Tongue (tissue), 2 donors: ENCODE measurements around the gene CRYGB. TPM values are rescaled to one million over a fixed set of nuclear protein-coding genes. Genes with fewer than 3 reads are reported as not detected.

ENCODE experiments used
- DNase-seq: peaks from one replicate; pipeline ENCODE4 v3.0.0-alpha.2; 2015
- total RNA-seq: library from RNA; depleted of rRNA; stranded (reverse); fragments of >200 nt; gene quantifications from one replicate; pipeline ENCODE4 v1.2.3, GENCODE V29; 2014

Gene CRYGB, protein sequence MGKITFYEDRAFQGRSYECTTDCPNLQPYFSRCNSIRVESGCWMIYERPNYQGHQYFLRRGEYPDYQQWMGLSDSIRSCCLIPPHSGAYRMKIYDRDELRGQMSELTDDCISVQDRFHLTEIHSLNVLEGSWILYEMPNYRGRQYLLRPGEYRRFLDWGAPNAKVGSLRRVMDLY
- total RNA-seq: not detected

DNA sequence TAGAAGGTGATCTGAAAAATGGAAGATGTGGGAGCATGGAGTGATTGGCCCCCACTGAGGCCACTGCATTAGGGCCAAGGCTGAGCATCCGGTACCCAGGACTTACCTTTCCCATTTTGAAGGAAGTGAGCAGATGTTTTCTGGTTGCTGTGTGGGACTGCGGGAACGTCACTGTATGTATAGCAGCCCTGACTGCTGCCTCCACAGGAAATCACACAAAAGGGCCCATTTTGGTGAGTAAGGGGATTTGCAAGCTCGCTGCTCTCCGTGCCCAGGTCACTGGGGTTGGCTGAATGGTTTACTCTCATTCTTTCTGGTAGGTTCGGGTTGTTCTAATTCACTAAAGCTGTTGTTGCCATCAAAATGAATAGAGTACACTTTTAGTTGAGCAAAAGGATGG is at the start of gene CRYGB:
Gene CRYGB (minus strand): TSS at position 153 of the 400 bp plus-strand sequence. CDS start 38 bp downstream, at position 115.
- no peak for DNase-seq

DNA sequence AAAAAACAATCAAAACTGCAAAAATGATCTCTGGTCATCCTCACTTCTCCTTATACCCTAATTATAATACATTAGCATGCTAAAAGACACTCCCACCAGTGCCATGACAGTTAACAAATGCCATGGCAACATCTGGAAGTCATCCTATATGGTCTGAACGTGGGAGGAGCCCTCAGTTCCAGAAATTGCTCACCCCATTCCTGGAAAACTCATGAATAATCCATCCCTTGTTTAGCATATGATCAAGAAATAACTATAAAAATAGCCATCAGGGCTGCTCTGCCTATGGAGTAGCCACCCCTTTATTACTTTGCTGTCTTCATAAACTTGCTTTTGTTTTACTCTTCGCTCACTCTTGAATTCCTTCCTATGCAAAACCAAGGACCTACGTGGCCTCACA is 49.6 kb upstream of the CRYGB start:
- no peak for DNase-seq

DNA sequence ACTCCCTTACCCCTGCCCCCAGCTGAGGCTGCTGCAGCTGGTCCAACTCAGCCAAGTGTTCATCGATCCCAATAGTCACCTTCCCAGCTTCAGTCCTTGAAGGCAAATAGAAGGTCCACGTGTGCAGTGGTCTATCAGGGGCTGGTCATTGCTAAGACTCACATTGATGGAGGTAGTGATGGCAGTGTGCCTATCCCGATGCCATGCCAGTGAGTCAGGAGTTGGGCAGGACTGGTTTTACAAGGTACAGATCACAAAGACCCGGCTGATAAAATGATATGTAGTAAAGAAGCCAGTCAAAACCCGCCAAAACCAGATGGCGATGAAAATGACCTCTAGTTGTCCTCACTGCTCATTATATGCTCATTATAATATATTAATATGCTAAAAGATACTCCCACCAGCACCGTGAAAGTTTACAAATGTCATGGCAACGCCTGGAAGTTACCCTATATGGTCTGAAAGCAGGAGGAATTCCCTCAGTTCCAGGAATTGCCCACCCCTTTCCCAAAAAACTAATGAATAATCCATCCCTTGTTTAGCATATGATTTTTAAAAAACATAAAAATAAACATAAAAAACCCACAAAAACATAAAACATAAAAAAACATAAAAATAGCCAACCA is 46.8 kb upstream of the CRYGB start:
- no peak for DNase-seq

DNA sequence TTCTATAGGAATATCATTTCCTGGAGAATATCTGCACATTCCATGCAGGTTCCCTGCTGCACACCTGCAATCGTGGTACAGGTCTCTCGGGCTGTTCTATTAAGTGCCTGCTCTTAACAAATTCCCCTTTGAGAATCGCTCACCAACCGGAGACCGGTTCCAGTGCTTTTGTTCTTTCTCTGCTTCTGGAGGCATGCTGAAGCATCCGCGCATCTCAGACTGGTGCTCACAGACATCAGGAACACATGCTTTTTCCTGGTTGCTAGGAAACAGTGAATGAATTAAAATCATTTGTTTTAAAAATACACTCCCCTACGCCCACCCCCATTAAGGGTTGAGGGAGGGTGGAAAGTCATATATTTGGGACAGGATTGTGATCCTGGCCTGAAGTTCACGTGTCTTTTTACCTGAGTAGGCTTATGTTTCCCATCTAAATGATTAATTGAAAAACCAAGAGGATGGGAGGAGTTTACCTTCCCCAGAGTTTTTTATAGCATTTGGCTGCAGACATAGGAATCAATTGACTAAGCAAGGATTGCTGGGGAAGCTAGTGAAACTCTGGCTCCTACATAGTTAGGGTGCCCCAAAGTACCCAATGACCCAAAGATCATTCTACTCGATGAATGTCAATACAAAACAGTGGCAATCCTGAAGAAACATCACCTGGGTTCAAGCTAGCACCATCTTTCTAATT is 44.0 kb upstream of the CRYGB start, which contains the start of gene C2orf80:
Gene C2orf80 (minus strand): TSS at position 221 of the 694 bp plus-strand sequence. CDS start 3,044 bp downstream, outside the sequence.
- DNase-seq: no peak

DNA sequence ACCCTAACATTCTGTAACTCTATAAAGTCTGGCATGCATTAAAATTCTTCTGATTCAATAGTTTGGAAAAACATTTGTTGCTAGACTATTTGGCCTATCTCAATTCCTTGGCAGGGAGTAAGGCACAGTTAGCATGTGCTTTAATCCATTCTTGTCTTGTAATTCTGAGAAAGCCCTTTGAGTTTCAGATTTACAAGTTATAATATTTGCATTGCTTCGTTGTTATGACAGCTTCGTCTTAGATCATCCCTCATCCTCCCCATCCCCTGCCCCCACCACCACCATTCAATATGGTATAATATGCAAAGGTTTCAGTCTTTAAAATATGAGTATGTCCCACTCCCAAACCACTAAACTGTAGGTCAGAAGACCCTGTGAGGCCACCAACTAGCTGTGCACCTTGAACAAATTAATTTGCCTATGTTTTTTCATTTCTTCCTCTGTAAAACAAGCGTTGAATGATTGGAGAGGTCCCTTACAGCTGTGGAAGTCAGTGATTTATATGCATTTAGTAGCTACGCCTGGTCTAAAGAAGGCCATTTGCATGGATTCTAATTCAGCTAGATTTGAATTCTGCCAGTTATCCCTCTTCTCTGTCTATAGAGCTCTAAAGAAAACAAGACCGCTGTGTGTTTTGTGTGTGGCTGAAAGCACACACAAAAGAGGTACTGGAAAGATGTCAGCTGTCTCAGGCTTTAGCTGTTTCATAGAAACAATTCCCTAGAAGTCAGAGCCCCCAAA is 43.3 kb upstream of the CRYGB start:
- no peak for DNase-seq

DNA sequence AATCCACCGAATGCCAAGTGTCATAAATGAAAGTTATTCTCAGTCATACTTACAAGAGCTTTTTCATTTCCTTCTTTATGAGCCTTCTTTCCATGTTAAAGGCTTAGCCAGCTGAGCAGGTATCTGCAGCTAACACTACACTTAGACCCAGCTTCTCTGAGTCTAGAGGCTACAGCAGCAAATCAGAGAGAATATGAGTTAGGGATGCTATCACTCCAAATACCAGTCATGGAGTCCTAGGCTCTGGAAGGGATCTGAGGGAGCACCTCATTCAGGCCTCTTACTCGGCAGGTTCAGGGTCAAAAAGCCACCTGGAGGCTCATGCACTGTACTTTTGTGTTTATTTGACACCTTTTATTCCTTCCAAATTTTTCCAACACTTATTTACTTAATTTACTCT is 40.9 kb upstream of the CRYGB start:
- no peak for DNase-seq

DNA sequence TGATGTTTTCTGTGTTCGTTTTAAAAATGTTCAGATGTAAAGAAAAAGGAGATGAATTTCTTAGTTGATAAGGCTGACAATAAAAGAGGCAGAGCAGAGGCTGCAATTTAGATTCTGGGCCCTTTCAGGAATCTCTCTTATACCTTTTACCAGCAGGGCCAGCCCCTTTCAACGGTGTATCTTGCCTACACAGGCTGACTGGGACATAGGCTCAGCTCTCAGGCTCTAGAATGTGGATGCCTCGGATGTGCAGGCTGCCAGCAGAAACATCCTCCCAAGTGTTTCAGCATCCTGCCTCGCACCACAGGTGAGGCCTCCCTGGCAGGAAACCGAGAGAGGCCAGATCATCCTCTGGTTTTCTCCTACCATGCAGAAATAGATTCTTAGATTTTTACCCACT is 40.5 kb upstream of the CRYGB start:
- DNase-seq: no peak

DNA sequence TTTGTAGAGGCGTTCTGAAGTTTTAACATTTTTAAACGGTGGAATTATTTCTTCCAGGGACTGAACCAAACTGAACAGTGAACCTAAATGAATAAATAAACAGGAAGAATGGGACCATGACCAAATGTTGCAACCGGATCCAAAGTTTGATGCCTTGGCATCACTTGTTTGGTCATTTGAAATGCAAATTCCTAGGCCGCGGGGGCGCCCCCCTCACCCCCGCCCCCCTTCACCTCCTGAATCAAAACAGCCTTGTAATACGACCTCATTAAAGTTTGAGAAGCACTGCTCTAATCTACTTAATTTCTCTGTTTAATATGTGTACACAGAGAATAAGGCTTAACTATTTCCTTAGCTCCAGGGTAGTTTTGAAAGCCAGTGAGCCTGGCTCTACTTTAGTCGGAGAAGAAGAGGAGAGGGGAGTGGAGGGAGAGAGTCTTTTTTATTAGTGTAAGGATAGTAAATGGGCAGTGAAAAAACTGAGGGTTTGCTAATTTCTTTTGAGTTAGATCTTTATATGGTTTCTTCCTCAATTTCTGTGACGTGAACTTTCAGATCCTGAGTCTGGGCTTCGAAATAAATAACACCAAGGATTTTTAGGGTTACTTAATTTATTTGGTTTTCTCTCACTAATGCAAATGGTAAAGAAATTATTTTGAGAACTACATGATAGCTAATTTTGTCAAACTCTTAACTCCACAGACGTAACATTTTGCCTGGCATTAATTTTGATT is 38.2 kb upstream of the CRYGB start:
- DNase-seq: no peak

DNA sequence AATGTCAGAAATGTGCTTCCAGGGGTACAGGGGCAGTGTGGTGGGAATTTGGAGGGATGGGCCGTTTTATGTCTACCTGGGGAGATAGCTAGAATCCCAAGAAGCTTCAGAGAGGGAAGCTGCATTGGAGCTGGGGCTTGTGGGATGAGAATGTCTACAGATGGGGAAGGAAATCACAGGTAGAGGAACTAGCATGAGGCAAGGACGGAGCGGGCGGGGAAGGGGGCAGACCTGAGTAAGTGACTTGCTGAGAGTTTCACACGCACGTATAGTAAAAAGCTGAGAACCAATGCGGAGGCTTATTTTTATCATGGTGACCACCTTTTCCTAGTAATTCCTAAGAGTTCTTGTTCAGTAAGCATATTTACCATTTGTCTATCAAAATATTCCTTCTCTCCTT is 37.6 kb upstream of the CRYGB start:
- DNase-seq: no peak

DNA sequence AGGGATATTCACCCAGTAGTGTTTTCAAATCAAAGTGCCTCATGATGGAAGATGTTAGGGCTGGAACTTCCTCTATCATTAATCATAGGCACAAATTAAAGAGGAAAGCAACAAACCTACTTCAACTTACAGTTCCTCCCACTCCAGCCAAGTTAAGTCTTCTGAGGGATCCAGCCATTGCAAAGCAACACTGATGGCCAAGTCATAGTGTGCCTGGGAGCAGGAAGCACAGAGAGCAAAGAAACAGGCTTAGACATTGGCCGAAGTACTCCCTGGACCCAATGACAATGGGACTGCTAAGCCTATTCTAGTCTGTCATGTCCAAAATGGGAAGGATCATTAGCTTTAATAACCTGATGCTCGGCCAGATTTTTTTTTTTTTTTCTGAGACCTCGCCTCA is 36.9 kb upstream of the CRYGB start:
- DNase-seq: no peak

DNA sequence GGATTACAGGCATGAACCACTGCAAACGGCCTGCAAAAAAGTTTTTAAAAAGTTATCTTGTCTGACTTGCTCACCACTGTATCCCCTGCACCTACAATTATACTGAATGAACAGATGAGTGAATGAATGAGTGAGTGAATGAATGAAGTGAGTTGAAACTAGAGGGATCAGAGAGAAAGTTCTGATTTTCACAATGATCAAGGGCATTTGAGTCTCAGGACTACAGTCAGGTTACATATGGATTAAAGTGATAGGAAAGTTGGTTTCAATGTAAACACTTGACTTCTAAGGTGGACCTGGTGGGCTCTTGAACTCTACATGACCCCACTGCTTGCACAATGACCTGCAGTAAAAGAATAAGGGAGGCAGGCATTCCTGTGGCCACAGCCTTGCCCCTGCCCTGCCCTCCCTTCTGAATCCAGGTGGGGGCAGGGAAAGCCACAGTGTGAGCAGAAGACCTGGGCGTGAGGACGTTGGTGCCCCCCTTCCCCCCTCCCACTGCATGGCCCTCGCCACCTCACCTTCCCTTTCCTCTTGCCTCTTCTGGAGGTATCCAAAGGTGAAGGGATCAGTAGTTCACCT is 33.2 kb upstream of the CRYGB start:
- DNase-seq: no peak

DNA sequence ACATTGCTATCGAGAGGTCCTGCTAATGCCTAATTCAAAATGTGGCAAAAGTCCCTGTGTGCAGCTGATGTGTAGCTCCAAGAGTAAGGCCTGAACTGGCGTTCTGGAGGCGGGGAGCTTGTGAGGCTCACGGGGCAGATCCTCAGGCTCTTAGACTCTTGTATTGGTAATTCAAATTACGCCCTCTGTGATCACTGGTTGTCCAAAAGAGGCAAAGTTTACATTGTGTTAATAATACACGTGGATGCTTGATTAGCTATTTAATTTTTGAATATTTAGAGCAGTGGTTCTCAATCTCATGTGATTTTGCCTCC is 29.8 kb upstream of the CRYGB start:
- no peak for DNase-seq

DNA sequence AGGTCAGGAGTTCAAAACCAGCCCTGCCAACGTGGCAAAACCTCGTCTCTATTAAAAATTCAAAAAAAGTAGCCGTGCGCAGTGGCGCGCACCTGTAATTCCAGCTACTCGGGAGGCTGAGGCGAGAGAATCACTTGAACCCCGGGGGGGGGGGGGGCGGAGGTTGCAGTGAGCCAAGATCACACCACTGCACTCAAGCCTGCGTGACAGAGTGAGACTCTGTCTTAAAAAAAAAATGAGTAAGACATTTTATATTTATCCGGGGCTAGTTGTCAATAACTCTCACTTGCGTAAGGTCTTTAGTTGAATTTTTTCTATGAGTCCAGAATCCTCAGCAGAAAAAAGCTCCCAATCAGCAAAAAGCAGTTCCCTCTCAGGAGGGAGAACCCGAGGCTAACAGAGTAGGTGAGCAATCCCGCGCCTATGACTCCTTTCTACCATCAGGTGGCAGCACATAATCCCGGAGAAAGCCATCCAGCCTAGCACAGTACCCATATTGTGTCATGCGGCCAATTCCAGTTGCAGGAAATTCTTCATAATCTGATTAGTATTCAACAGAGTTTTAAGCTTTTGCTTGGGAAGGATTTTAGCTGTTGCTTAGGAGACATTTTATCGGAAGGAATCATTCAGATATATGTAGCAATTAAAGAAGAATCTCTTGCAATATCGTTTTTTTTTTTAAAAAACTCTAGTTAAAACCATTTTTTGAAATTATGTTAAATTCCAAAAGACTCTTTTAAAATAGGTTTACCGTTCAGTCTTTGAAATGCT is 29.3 kb upstream of the CRYGB start:
- DNase-seq: peak; percentile 91

DNA sequence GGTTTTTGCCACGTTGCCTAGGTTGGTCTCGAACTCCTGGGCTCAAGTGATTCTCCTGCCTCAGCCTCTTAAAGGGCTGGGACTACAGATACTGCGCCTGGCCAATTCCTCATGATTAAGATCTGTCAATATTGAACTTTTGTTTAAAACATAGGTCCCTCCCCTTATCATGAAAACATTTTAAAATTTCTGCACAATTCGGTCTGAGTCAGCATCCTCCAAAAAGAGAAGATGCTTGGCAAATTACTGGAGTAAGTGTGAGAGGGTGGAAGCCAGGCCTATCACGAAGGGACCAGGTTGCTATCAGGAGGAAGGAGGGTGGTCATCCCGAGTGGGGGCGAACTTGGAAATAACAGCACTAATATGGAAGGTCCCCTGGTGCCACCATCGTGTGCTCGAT is 28.2 kb upstream of the CRYGB start:
- DNase-seq: no peak

DNA sequence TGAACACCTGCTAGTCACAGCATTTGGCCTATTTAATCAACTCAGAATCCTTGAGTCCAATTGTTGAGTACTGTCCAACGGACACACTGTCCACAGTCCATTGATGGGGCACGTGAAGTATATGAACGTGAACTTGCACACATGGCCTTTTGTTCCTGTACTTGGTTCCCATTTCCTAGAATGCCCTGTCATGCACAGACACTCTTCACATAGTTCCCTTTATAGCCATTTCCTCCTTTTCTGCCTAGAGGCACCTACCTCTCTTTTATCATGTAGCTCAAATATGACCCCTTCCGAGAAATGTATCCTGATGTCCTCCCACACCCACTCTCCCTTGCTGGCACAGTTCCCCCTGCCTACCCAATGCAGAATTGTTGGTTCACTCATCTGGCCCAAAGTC is 26.2 kb upstream of the CRYGB start:
- no peak for DNase-seq

DNA sequence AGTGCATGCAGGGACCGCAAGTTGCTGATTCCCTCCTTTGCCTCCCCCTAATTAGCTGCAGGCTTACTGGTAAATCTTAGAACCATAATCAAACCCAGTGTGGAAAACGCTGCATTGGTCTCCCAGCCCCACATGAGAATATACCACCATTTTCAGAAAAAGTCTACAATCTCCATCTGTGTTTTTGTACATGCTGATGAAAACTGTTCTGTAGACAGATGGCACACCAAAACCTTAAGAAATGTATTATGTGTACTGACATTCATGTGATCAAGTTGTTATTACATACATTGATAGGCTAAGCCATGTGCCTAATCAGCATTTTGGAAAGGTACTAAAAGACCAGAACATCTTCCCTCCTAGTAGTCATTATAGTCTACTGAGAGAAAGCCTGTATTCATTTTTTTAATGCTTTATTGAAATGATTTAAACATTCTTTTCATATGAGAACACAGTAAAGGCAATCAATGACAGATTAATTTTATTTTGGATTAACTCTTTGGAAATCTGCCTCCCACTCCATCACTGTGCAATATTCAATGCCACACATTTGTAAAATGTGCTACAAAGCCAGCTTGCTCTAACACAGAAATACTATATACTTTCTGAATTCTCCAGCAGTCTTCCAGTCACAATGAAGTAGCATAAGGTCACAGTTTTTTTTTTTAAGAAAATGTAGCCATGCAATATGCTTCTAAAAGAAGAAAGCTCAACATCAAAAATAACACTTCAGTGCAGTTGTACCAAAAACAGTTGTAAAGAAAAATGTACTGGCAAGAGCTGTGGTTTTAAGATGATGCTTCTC is 19.2 kb upstream of the CRYGB start:
- no peak for DNase-seq

DNA sequence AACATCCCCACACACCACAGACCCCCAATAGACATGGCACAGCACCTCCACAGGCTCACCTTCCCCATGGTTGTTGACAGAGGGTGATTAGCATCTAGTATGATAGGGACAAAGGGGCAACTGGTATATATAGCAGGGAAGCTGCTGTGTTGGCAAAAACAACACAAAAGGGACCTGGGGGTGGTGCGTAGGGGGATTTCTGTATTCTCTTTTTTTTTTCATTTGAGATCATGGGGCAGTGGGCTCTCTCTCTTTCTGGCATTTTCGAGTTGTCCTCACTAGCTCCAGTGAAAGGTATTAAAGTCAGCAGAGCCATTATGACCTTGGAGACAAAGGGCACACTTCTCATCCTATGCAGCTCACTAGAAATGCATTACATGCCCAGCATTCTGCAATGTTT is 17.5 kb upstream of the CRYGB start, which contains the start of gene CRYGA:
Gene CRYGA (minus strand): TSS at position 101 of the 400 bp plus-strand sequence. CDS start 33 bp downstream, at position 68.
- DNase-seq: no peak

DNA sequence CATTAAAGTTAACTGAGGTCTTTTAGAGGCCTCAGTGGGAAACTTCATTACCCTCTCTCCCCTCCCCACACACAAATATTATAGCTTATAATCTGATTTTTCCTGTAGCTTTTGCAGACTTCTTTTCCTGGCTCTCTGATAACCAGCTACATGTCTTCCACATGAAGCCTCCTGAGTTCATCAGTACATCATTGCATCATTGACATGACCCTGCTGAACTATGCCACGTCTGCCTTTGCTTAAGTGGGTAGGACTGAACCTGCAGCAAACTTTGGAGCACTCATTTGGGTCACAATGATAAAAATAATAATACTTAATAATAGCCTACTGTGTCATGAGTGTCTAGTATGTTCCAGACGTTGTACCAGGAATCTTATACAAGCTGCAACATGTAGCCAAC is 10.5 kb upstream of the CRYGB start:
- no peak for DNase-seq

DNA sequence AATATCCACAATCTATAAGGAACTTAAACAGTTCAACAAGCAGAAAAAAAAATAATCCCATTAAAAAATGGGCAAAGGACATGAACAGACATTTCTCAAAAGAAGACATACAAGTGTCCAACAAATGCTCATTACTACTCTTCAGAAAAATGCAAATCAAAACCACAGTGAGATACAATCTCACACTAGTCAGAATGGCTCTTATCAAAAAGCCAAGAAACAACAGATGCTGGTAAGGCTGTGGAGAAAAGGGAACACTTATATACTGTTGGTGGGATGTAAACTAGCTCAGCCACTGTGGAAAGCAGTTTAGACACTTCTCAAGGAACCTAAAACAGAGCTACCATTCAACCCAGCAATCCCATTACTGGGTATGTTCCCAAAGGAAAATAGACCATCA is 7.2 kb upstream of the CRYGB start:
- no peak for DNase-seq

DNA sequence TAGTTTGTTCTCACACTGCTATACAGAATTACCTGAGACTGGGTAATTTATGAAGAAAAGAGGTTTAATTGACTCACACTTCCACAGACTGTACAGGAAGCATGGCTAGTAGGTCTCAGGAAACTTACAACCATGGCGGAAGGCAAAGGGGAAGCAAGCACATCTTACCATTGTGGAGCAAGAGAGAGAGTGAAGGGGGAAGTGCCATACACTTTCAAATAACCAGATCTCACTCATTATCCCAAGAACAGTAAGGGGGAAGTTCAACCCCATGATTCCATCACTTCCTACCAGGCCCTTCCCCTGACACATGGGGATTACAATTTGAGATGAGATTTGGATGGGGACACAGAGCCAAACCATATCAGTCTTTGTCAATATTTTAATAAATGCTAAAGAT is 5.0 kb upstream of the CRYGB start:
- no peak for DNase-seq
